K562 (cell line): ENCODE data around the gene NACAD. TPM values are rescaled to one million over a fixed set of nuclear protein-coding genes. Genes with fewer than 3 reads are reported as not detected.

Experiments
- ATAC-seq: fragments of 200-7000 bp; cut with Tn5 transposase; 3 replicates; pipeline ENCODE4 v1.9.1; 2020; ENCODE audit warnings: moderate library complexity
- BruUV-seq: library from RNA; stranded (reverse); fragments of 400-500 nt; replicated peaks from 2 replicates; lab custom pipeline; 2021; lab: Mats Ljungman, UMichigan
- CTCF ChIA-PET: fragments of 300-600 bp; formaldehyde crosslinking; extraction: SDS; loops from one replicate; lab custom pipeline; 2021; ENCODE audit warnings: low intra/inter-chr PET ratio; lab: Yijun Ruan, JAX
- POLR2A ChIA-PET: fragments of 300-600, 350-650 bp; sonication (Branson Sonifier 250); formaldehyde crosslinking; extraction: SDS; loops from one replicate; lab custom pipeline; 2021; ENCODE audit warnings: antibody characterized with exemption, inconsistent platforms; lab: Yijun Ruan, JAX
- DNase-seq, 4 experiments: peaks; one replicate each; pipeline versions ENCODE4 v3.0.0 to v3.0.0-alpha.2; 2011 to 2018; ENCODE audit warnings: low spot score in 3 of 4, mixed read lengths in 3 of 4; ENCODE audit errors: extremely low read depth in 1 of 4
- FAIRE-seq: peaks from 2 replicates; lab custom pipeline; 2011; peaks lifted over from hg19 to GRCh38; lab: Jason Lieb, UNC
- H2AFZ ChIP-seq: 2 replicates; pipeline ENCODE4 v1.6.0; 2011; ENCODE audit warnings: low read depth, low read length, control low read depth, inconsistent platforms
- H3K27ac ChIP-seq: fragments of 200-600 bp; 3 replicates; pipeline ENCODE4 v1.8.0; 2011; ENCODE audit warnings: low read depth, mild to moderate bottlenecking, control low read depth, inconsistent platforms, low read length, moderate library complexity, mixed read lengths; ENCODE audit errors: extremely low read depth
- H3K27me3 ChIP-seq, 2 experiments: fragments of 300-600 bp in 1 of 2; 2 replicates in 1 of 2; 3 replicates in 1 of 2; pipeline versions ENCODE4 v1.6.0 to v1.8.0; 2011; ENCODE audit warnings: inconsistent platforms in 2 of 2, low read length in 2 of 2, mild to moderate bottlenecking in 1 of 2, mixed read lengths in 1 of 2, moderate library complexity in 1 of 2; ENCODE audit not compliant: control insufficient read depth in 2 of 2, insufficient read depth in 2 of 2
- H3K36me3 ChIP-seq: fragments of 300-600 bp; 3 replicates; pipeline ENCODE4 v1.8.0; 2011; ENCODE audit warnings: mild to moderate bottlenecking, low read length, inconsistent platforms; ENCODE audit not compliant: control insufficient read depth, insufficient read depth
- H3K4me1 ChIP-seq, 2 experiments: fragments of 200-600 bp in 1 of 2; replicated peaks in 1 of 2; 2 replicates in 1 of 2; 3 replicates in 1 of 2; pipeline versions ENCODE4 v1.5.1 to v1.8.0; 2011; ENCODE audit warnings: inconsistent platforms in 2 of 2, low read length in 2 of 2, mild to moderate bottlenecking in 1 of 2, mixed read lengths in 1 of 2, moderate library complexity in 1 of 2; ENCODE audit not compliant: control insufficient read depth in 2 of 2, insufficient read depth in 2 of 2
- H3K4me2 ChIP-seq: 2 replicates; pipeline ENCODE4 v1.6.1; 2011; ENCODE audit warnings: low read length, control low read depth, inconsistent platforms, mixed read lengths; ENCODE audit not compliant: insufficient read depth
- H3K4me3 ChIP-seq: fragments of 200-600 bp; sonication (generic), shearing (Covaris generic); 2 replicates; pipeline ENCODE4 v1.5.1; 2016; ENCODE audit warnings: control low read depth, inconsistent platforms
- H3K79me2 ChIP-seq: fragments of 200-600 bp; 3 replicates; pipeline ENCODE4 v1.8.0; 2011; ENCODE audit warnings: low read length, inconsistent platforms; ENCODE audit not compliant: control insufficient read depth, insufficient read depth
- H3K9ac ChIP-seq, 2 experiments: 2 replicates each; pipeline versions ENCODE4 v1.6.0 to v1.6.1; 2011; ENCODE audit warnings: low read depth in 2 of 2, low read length in 2 of 2, control low read depth in 1 of 2, inconsistent platforms in 1 of 2, mild to moderate bottlenecking in 1 of 2, mixed read lengths in 1 of 2; ENCODE audit not compliant: insufficient read depth in 1 of 2
- H3K9me1 ChIP-seq: one replicate; pipeline ENCODE4 v1.6.0; 2011; ENCODE audit warnings: inconsistent platforms, mild to moderate bottlenecking, low read length, moderate library complexity; ENCODE audit not compliant: control insufficient read depth, insufficient read depth
- H3K9me3 ChIP-seq: replicated peaks from 2 replicates; pipeline ENCODE4 v1.5.1; 2011; ENCODE audit warnings: low read depth, low read length, inconsistent platforms; ENCODE audit not compliant: control insufficient read depth, insufficient read depth
- H4K20me1 ChIP-seq: replicated peaks from 2 replicates; pipeline ENCODE4 v1.6.1; 2011; ENCODE audit warnings: low read length, inconsistent platforms, mixed read lengths; ENCODE audit not compliant: control insufficient read depth, insufficient read depth
- ELK1 ChIP-seq: sonication (generic); formaldehyde crosslinking; IDR thresholded peaks from 2 replicates; pipeline ENCODE4 v1.8.1; 2022; ENCODE audit warnings: missing genetic modification reagents
- GTF3C2 ChIP-seq: IDR thresholded peaks from 3 replicates; pipeline ENCODE4 v1.6.1; 2011; ENCODE audit warnings: borderline replicate concordance, mild to moderate bottlenecking, moderate library complexity; ENCODE audit not compliant: insufficient read length; ENCODE audit errors: extremely low read depth
- MEF2A ChIP-seq: IDR thresholded peaks from 2 replicates; pipeline ENCODE4 v1.6.1; 2011; ENCODE audit warnings: low read depth, mild to moderate bottlenecking, low read length, moderate library complexity; ENCODE audit not compliant: control insufficient read depth
- MEIS2 ChIP-seq: fragments of 450-650 bp; IDR thresholded peaks from 2 replicates; pipeline ENCODE4 v1.6.1; 2014; ENCODE audit warnings: mild to moderate bottlenecking; ENCODE audit not compliant: partially characterized antibody
- PRPF4 ChIP-seq: fragments of 200-400 bp; formaldehyde crosslinking; IDR thresholded peaks from one replicate; pipeline ENCODE4 v1.6.1; 2017; ENCODE audit warnings: low read length, low read depth, mild to moderate bottlenecking; ENCODE audit not compliant: insufficient read depth, poor library complexity, severe bottlenecking
- PYGO2 ChIP-seq: fragments of 450-650 bp; IDR thresholded peaks from 2 replicates; pipeline ENCODE4 v1.6.1; 2016; ENCODE audit warnings: mild to moderate bottlenecking, missing genetic modification characterization, moderate library complexity, missing compliant biosample characterization
- RBFOX2 ChIP-seq: fragments of 200-400 bp; formaldehyde crosslinking; IDR thresholded peaks from 2 replicates; pipeline ENCODE4 v1.6.1; 2017; ENCODE audit warnings: low read depth, mild to moderate bottlenecking, low read length, moderate library complexity
- SPI1 ChIP-seq: IDR thresholded peaks from 2 replicates; pipeline ENCODE4 v1.6.1; 2011; ENCODE audit warnings: low read depth, low read length, control low read depth, borderline replicate concordance
- TCF7 ChIP-seq: sonication (generic); IDR thresholded peaks from 2 replicates; pipeline ENCODE4 v1.6.1; 2016; ENCODE audit warnings: antibody characterized with exemption, borderline replicate concordance
- THRB ChIP-seq: fragments of 450-650 bp; formaldehyde crosslinking; conservative IDR thresholded peaks from 2 replicates; pipeline ENCODE4 v1.4.0; 2022; ENCODE audit warnings: mild to moderate bottlenecking, missing genetic modification characterization
- XRCC5 ChIP-seq: fragments of 200-400 bp; formaldehyde crosslinking; IDR thresholded peaks from 2 replicates; pipeline ENCODE4 v1.6.1; 2017; ENCODE audit warnings: low read depth, mild to moderate bottlenecking, low read length
- ZNF239 ChIP-seq: fragments of 250-450 bp; sonication (Bioruptor Pico); IDR thresholded peaks from 2 replicates; pipeline ENCODE4 v1.4.0; 2020; ENCODE audit warnings: mild to moderate bottlenecking
- ZNF316 ChIP-seq: fragments of 450-650 bp; IDR thresholded peaks from 2 replicates; pipeline ENCODE4 v1.6.1; 2016
- ZNF696 ChIP-seq: fragments of 250-450 bp; sonication (Bioruptor Pico); conservative IDR thresholded peaks from 2 replicates; pipeline ENCODE4 v1.4.0; 2020; ENCODE audit warnings: mild to moderate bottlenecking, moderate library complexity
- in situ Hi-C: fragments of 300-500 bp; cut with MboI; formaldehyde crosslinking; loops from 4 replicates; pipeline ENCODE4 v1.15.0; 2018; ENCODE audit warnings: inconsistent platforms, mixed read lengths
- intact Hi-C: fragments of 100-400 bp; cut with micrococcal nuclease; formaldehyde crosslinking; loops from 2 replicates; pipeline ENCODE4 v1.14.2; 2022
- polyA plus RNA-seq, 8 experiments: library from polyadenylated mRNA; depleted of rRNA in 4 of 8; stranded (reverse) in 5 of 8; unstranded in 3 of 8; fragments of >200 nt; fragmentation: Nextera tagmentation in 2 of 8; fragmentation: Illumina TruSeq in 1 of 8; extraction: Ambion mirVana in 2 of 8; extraction: Trizol in 1 of 8; gene quantifications; 2 replicates each; pipeline versions ENCODE4 v1.2.1 to v1.2.3, GENCODE V29; 2011 to 2014; ENCODE audit warnings: inconsistent platforms in 1 of 8, missing spikeins in 1 of 8
- total RNA-seq, 7 experiments: library from RNA; depleted of rRNA in 6 of 7; stranded (reverse); fragments of >200 nt in 6 of 7; fragmentation: Illumina TruSeq in 2 of 7; extraction: Trizol in 2 of 7; gene quantifications; 2 replicates each; pipeline versions ENCODE4 v1.2.1 to v1.2.3, GENCODE V29; 2011 to 2021; ENCODE audit warnings: low replicate concordance in 1 of 7

Gene NACAD
- total and polyA plus RNA-seq, 9 of the 15 experiments (the other 6 are each of a cell fraction or from before 2014, with no cell fraction given): under 0.01 to 0.03 (median 0.02) TPM; not detected in 5

GRCh38 chr7:45114926-45115325 lies 26.2 kb upstream of the NACAD start:
- FAIRE-seq (no peak), ATAC-seq (no peak), DNase-seq (no peak)
- H3K9ac ChIP-seq: no peak overlapping the region
- intact Hi-C loops (loop anchor here (5.0 kb wide), 1 partner anchor 128 kb away; no protein-coding TSS in a partner anchor), in situ Hi-C loops (no loop called here)
- no peaks in the 10 kb centered on the region for H3K9me1 ChIP-seq
- no peak overlapping the region for H3K4me3 ChIP-seq
- ChIA-PET POLR2A (interaction anchor here (0.9 to 1.6 kb wide), 4 partner anchors 10 to 159 kb away, joined by 3 to 6 read pairs (median 4); no protein-coding TSS in a partner anchor), CTCF (interaction anchor here (0.6 kb wide), 1 partner anchor 213 kb away, joined by 3 read pairs; no protein-coding TSS in a partner anchor)
- no TSS peak for BruUV-seq
- no peaks in the 10 kb centered on the region for H4K20me1 ChIP-seq
- H3K4me1 ChIP-seq: peaks cover 6 to 8% of the 10 kb centered on the region in 2 experiments; a peak in 4 of 5 replicates
- peaks cover 3% of the 10 kb centered on the region; the same call in 2 of the 3 replicates for H3K36me3 ChIP-seq
- H3K27ac ChIP-seq: no peak overlapping the region
- no peaks in the 10 kb centered on the region for H3K27me3 ChIP-seq
- no peak overlapping the region; the same call in 1 of the 2 replicates for H3K4me2 ChIP-seq
- no peaks in the 10 kb centered on the region for H3K9me3 ChIP-seq
- peaks cover 24% of the 10 kb centered on the region for H3K79me2 ChIP-seq
- TF ChIP-seq ZNF316 (peak; percentile 4; the same call in 1 of the 2 replicates), TCF7 (no peak), ZNF239 (no peak), THRB (no peak), SPI1 (peak; percentile 38; the same call in 1 of the 2 replicates), GTF3C2 (no peak), RBFOX2 (no peak), ELK1 (CRISPR knock-in tag) (no peak), PYGO2 (tag) (no peak), PRPF4 (no peak), ZNF696 (no peak), MEIS2 (peak; percentile 10), MEF2A (no peak), XRCC5 (no peak)
- H2AFZ ChIP-seq: no peak overlapping the region
